ENCODE results near the gene C8G.

Gene C8G

GRCh38 chr9:136907011-136907914 lies 37.8 kb upstream of the C8G start:
- Histone ChIP-seq H3K4me3 (no peak overlapping the region), H3K9me3 (no peaks in the 10 kb centered on the region), H3K27ac (no peak overlapping the region), H3K36me3 (peaks cover 8 to 45% (median 35%) of the 10 kb centered on the region in 3 donors), H3K4me1 (peaks cover 0 to 30% (median 14%) of the 10 kb centered on the region in 4 donors), H3K27me3 (no peaks in the 10 kb centered on the region)
- DNase-seq, result no peak
- intact Hi-C loops (cut with DNase I; ENCODE audit: low total_unique reads), result no loop called here
- no peak for TF ChIP-seq CTCF (IDR thresholded peaks at IDR 0.05)

- H3K4me1 ChIP-seq, result no peaks in the 10 kb centered on the region
- no peak overlapping the region for H3K27ac ChIP-seq
- DNase-seq, result no peak
- intact Hi-C loops (cut with DNase I; ENCODE audit: low total_unique reads), result no loop called here
- no peaks in the 10 kb centered on the region for H3K9me3 ChIP-seq
- no peak for TF ChIP-seq CTCF (IDR thresholded peaks at IDR 0.05)
- H3K4me3 ChIP-seq, result no peak overlapping the region
- H3K27me3 ChIP-seq, result no peaks in the 10 kb centered on the region
- H3K36me3 ChIP-seq, result peaks cover 8 to 75% (median 45%) of the 10 kb centered on the region in 3 donors
Observed at GRCh38 chr9:136910197-136910900, 34.7 kb upstream of the C8G start.

GRCh38 chr9:136910901-136911245 lies 34.2 kb upstream of the C8G start:
- Histone ChIP-seq H3K36me3 (peaks cover 8 to 80% (median 46%) of the 10 kb centered on the region in 3 donors), H3K27me3 (no peaks in the 10 kb centered on the region), H3K4me1 (no peaks in the 10 kb centered on the region), H3K4me3 (no peak overlapping the region), H3K9me3 (no peaks in the 10 kb centered on the region), H3K27ac (no peak overlapping the region)
- TF ChIP-seq CTCF (IDR thresholded peaks at IDR 0.05), result no peak
- no peak for DNase-seq
- intact Hi-C loops (cut with DNase I; ENCODE audit: low total_unique reads), result no loop called here

GRCh38 chr9:136913701-136914438 lies 31.2 kb upstream of the C8G start:
- Histone ChIP-seq H3K4me3 (no peak overlapping the region), H3K4me1 (no peaks in the 10 kb centered on the region), H3K27me3 (no peaks in the 10 kb centered on the region), H3K36me3 (peaks cover 0 to 82% (median 50%) of the 10 kb centered on the region in 3 donors), H3K27ac (no peak overlapping the region), H3K9me3 (no peaks in the 10 kb centered on the region)
- no peak for TF ChIP-seq CTCF (IDR thresholded peaks at IDR 0.05)
- no peak for DNase-seq
- intact Hi-C loops (cut with DNase I; ENCODE audit: low total_unique reads), result no loop called here

GRCh38 chr9:136915632-136916329 lies 29.3 kb upstream of the C8G start:
- intact Hi-C loops (cut with DNase I; ENCODE audit: low total_unique reads), result no loop called here
- H3K4me1 ChIP-seq, result no peaks in the 10 kb centered on the region
- H3K36me3 ChIP-seq, result peaks cover 7 to 78% (median 40%) of the 10 kb centered on the region in 3 donors
- no peaks in the 10 kb centered on the region for H3K27me3 ChIP-seq
- no peaks in the 10 kb centered on the region for H3K9me3 ChIP-seq
- no peak overlapping the region for H3K4me3 ChIP-seq
- no peak for DNase-seq
- no peak overlapping the region for H3K27ac ChIP-seq
- TF ChIP-seq CTCF (IDR thresholded peaks at IDR 0.05), result no peak
